Hepatocyte (in vitro differentiated cells): Measurements from ENCODE around the gene OVOL3.

Experiments used
- EZH2 ChIP-seq: fragments of 200-600 bp; sonication (generic); IDR thresholded peaks from 2 replicates; pipeline ENCODE4 v1.6.1; 2016; ENCODE audit warnings: antibody characterized with exemption, mild to moderate bottlenecking, borderline replicate concordance
- EZH2phosphoT487 ChIP-seq: fragments of 200-600 bp; sonication (generic); IDR thresholded peaks from one replicate; pipeline ENCODE4 v1.6.1; 2018; ENCODE audit warnings: antibody characterized with exemption, mild to moderate bottlenecking, low read depth, moderate library complexity; ENCODE audit not compliant: unreplicated experiment, severe bottlenecking
- TF ChIP-seq, protein P1 (sequence below): fragments of 200-600 bp; sonication (generic); IDR thresholded peaks from 2 replicates; pipeline ENCODE4 v1.5.1; 2016; ENCODE audit warnings: antibody characterized with exemption, mild to moderate bottlenecking; ENCODE audit not compliant: poor library complexity

DNA sequence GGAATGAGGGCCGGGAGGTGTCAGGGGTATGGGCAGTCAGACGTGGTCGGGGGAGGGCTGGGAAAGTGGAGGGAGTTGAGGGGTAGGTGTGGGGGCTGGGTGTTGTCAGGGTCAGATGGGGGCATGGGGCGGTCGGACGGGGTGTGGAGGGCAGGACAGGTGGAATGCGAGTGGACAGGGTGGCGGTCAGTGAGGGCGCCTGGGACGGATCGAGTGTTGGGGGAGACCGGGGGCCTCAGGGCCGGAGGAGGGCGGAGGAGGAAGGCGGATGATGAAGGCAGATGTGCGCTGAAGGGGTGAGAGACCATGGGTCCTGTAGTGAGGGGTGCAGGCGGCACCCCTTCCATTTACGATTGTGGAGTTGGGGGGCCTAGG is 10.0 kb downstream of the OVOL3 start:
- no peak for TF ChIP-seq EZH2phosphoT487
- TF ChIP-seq, protein P1, sequence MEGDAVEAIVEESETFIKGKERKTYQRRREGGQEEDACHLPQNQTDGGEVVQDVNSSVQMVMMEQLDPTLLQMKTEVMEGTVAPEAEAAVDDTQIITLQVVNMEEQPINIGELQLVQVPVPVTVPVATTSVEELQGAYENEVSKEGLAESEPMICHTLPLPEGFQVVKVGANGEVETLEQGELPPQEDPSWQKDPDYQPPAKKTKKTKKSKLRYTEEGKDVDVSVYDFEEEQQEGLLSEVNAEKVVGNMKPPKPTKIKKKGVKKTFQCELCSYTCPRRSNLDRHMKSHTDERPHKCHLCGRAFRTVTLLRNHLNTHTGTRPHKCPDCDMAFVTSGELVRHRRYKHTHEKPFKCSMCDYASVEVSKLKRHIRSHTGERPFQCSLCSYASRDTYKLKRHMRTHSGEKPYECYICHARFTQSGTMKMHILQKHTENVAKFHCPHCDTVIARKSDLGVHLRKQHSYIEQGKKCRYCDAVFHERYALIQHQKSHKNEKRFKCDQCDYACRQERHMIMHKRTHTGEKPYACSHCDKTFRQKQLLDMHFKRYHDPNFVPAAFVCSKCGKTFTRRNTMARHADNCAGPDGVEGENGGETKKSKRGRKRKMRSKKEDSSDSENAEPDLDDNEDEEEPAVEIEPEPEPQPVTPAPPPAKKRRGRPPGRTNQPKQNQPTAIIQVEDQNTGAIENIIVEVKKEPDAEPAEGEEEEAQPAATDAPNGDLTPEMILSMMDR, result no peak
- no peak for TF ChIP-seq EZH2
